DOHH2 (cell line): Measurements from ENCODE around the gene PREPL.

Source experiments
- H3F3A ChIP-seq: fragments of 200-600 bp; sonication (generic), shearing (Covaris generic); 2 replicates; pipeline ENCODE4 v1.6.0; 2016; ENCODE audit warnings: antibody characterized with exemption, mild to moderate bottlenecking; ENCODE audit not compliant: control insufficient read depth, insufficient read depth
- H3K27ac ChIP-seq: fragments of 200-600 bp; sonication (generic); 2 replicates; pipeline ENCODE4 v1.5.1; 2014; ENCODE audit warnings: low read depth, mild to moderate bottlenecking, low read length, moderate library complexity
- H3K27me3 ChIP-seq: fragments of 200-600 bp; sonication (generic); 2 replicates; pipeline ENCODE4 v1.6.1; 2014; ENCODE audit warnings: mild to moderate bottlenecking, low read length, mixed read lengths; ENCODE audit not compliant: control insufficient read depth
- H3K36me3 ChIP-seq: fragments of 200-600 bp; sonication (generic); 2 replicates; pipeline ENCODE4 v1.6.1; 2014; ENCODE audit warnings: mild to moderate bottlenecking, low read length, moderate library complexity, mixed read lengths; ENCODE audit not compliant: control insufficient read depth
- H3K4me1 ChIP-seq: fragments of 200-600 bp; sonication (generic); 2 replicates; pipeline ENCODE4 v1.6.1; 2014; ENCODE audit warnings: mild to moderate bottlenecking, low read length, mixed read lengths; ENCODE audit not compliant: control insufficient read depth
- H3K4me2 ChIP-seq: fragments of 200-600 bp; sonication (generic); 2 replicates; pipeline ENCODE4 v1.6.0; 2014; ENCODE audit warnings: mild to moderate bottlenecking, low read length, moderate library complexity
- H3K4me3 ChIP-seq: fragments of 200-600 bp; sonication (generic); 2 replicates; pipeline ENCODE4 v1.5.1; 2014; ENCODE audit warnings: mild to moderate bottlenecking, low read length, mixed read lengths
- H3K79me2 ChIP-seq: fragments of 200-600 bp; sonication (generic); 2 replicates; pipeline ENCODE4 v1.6.1; 2014; ENCODE audit warnings: mild to moderate bottlenecking, low read length, mixed read lengths; ENCODE audit not compliant: control insufficient read depth
- H3K9me2 ChIP-seq: fragments of 200-600 bp; sonication (generic); replicated peaks from 2 replicates; pipeline ENCODE4 v1.6.1; 2014; ENCODE audit warnings: mild to moderate bottlenecking, low read length, mixed read lengths; ENCODE audit not compliant: control insufficient read depth
- H3K9me3 ChIP-seq: fragments of 200-600 bp; sonication (generic); 2 replicates; pipeline ENCODE4 v1.6.1; 2014; ENCODE audit warnings: antibody characterized with exemption, low read length, mixed read lengths; ENCODE audit not compliant: control insufficient read depth, insufficient read depth
- H4K20me1 ChIP-seq: fragments of 200-600 bp; sonication (generic); 2 replicates; pipeline ENCODE4 v1.6.0; 2014; ENCODE audit warnings: low read depth, mild to moderate bottlenecking, antibody characterized with exemption, low read length, moderate library complexity; ENCODE audit not compliant: control insufficient read depth, insufficient read depth
- CTCF ChIP-seq: fragments of 200-600 bp; sonication (generic); IDR thresholded peaks from one replicate; pipeline ENCODE4 v1.5.1; 2014; ENCODE audit warnings: antibody characterized with exemption, mild to moderate bottlenecking, low read depth, low read length; ENCODE audit not compliant: poor library complexity, severe bottlenecking
- EZH2phosphoT487 ChIP-seq: fragments of 200-600 bp; sonication (generic); IDR thresholded peaks from 2 replicates; pipeline ENCODE4 v1.6.1; 2017; ENCODE audit warnings: borderline replicate concordance, mild to moderate bottlenecking, antibody characterized with exemption, low read length, moderate library complexity, mixed read lengths

The PREPL gene

GRCh38 chr2:44273596-44273995 lies 87.7 kb downstream of the PREPL start:
- Histone ChIP-seq H3K36me3 (no peaks in the 10 kb centered on the region), H3F3A (no peaks in the 10 kb centered on the region), H4K20me1 (no peaks in the 10 kb centered on the region), H3K27ac (no peak overlapping the region), H3K9me2 (no peaks in the 10 kb centered on the region), H3K27me3 (no peaks in the 10 kb centered on the region), H3K4me1 (peaks cover 2% of the 10 kb centered on the region), H3K9me3 (no peaks in the 10 kb centered on the region), H3K79me2 (no peaks in the 10 kb centered on the region), H3K4me2 (no peak overlapping the region), H3K4me3 (no peak overlapping the region)
- TF ChIP-seq EZH2phosphoT487: no peak
- no peak for TF ChIP-seq CTCF

- H3K4me3 ChIP-seq: no peak overlapping the region
- no peak overlapping the region for H3K4me2 ChIP-seq
- no peak overlapping the region for H3K27ac ChIP-seq
- H3F3A ChIP-seq: no peaks in the 10 kb centered on the region
- no peaks in the 10 kb centered on the region for H3K36me3 ChIP-seq
- no peaks in the 10 kb centered on the region for H3K9me2 ChIP-seq
- no peaks in the 10 kb centered on the region for H3K9me3 ChIP-seq
- H3K79me2 ChIP-seq: no peaks in the 10 kb centered on the region
- TF ChIP-seq CTCF: no peak
- no peak for TF ChIP-seq EZH2phosphoT487
- H4K20me1 ChIP-seq: no peaks in the 10 kb centered on the region
- peaks cover 5% of the 10 kb centered on the region for H3K4me1 ChIP-seq
- no peaks in the 10 kb centered on the region for H3K27me3 ChIP-seq
Observed at GRCh38 chr2:44273076-44273475, 88.2 kb downstream of the PREPL start.

- no peak overlapping the region for H3K4me2 ChIP-seq
- H3K9me2 ChIP-seq: no peaks in the 10 kb centered on the region
- H3K36me3 ChIP-seq: no peaks in the 10 kb centered on the region
- no peak overlapping the region for H3K27ac ChIP-seq
- H3K79me2 ChIP-seq: no peaks in the 10 kb centered on the region
- no peaks in the 10 kb centered on the region for H3K27me3 ChIP-seq
- no peaks in the 10 kb centered on the region for H3F3A ChIP-seq
- no peaks in the 10 kb centered on the region for H3K9me3 ChIP-seq
- TF ChIP-seq EZH2phosphoT487: no peak
- TF ChIP-seq CTCF: no peak
- peaks cover 5% of the 10 kb centered on the region for H3K4me1 ChIP-seq
- H3K4me3 ChIP-seq: no peak overlapping the region
- no peaks in the 10 kb centered on the region for H4K20me1 ChIP-seq
Observed at GRCh38 chr2:44271296-44271695, 90.0 kb downstream of the PREPL start.

GRCh38 chr2:44269831-44270230 lies 91.5 kb downstream of the PREPL start:
- Histone ChIP-seq H3K79me2 (no peaks in the 10 kb centered on the region), H3K4me1 (peaks cover 5% of the 10 kb centered on the region), H3K4me2 (no peak overlapping the region), H3K9me2 (no peaks in the 10 kb centered on the region), H3K36me3 (no peaks in the 10 kb centered on the region), H3K27me3 (no peaks in the 10 kb centered on the region), H4K20me1 (no peaks in the 10 kb centered on the region), H3K9me3 (no peaks in the 10 kb centered on the region), H3K27ac (no peak overlapping the region), H3K4me3 (no peak overlapping the region), H3F3A (no peaks in the 10 kb centered on the region)
- TF ChIP-seq EZH2phosphoT487 (no peak), CTCF (no peak)
